Neural progenitor cell (in vitro differentiated cells): ENCODE results near the gene SLC9A3. TPM values are rescaled to one million over a fixed set of nuclear protein-coding genes. Genes with fewer than 3 reads are reported as not detected.

ENCODE experiments used
- DNase-seq: peaks from one replicate; pipeline ENCODE4 v3.0.0-alpha.2; 2016; ENCODE audit warnings: low spot score
- H2AFZ ChIP-seq: fragments of 200-600 bp; sonication (generic); replicated peaks from 2 replicates; pipeline ENCODE4 v1.6.1; 2016; ENCODE audit warnings: antibody characterized with exemption
- H3F3A ChIP-seq: fragments of 200-600 bp; sonication (generic); 2 replicates; pipeline ENCODE4 v1.6.1; 2016; ENCODE audit warnings: antibody characterized with exemption, low read depth
- H3K27ac ChIP-seq: fragments of 200-600 bp; sonication (generic); 2 replicates; pipeline ENCODE4 v1.5.1; 2016; ENCODE audit warnings: mild to moderate bottlenecking
- H3K27me3 ChIP-seq: fragments of 200-600 bp; sonication (generic); 2 replicates; pipeline ENCODE4 v1.6.1; 2016; ENCODE audit warnings: mild to moderate bottlenecking, moderate library complexity
- H3K36me3 ChIP-seq: fragments of 200-600 bp; sonication (generic); 2 replicates; pipeline ENCODE4 v1.5.1; 2016
- H3K4me1 ChIP-seq: fragments of 200-600 bp; sonication (generic); 2 replicates; pipeline ENCODE4 v1.6.1; 2016; ENCODE audit warnings: mixed run types
- H3K4me2 ChIP-seq: fragments of 200-600 bp; sonication (generic); 2 replicates; pipeline ENCODE4 v1.6.1; 2016
- H3K4me3 ChIP-seq: fragments of 200-600 bp; sonication (generic); 2 replicates; pipeline ENCODE4 v1.5.1; 2016
- H3K79me2 ChIP-seq: fragments of 200-600 bp; sonication (generic); 2 replicates; pipeline ENCODE4 v1.6.1; 2016; ENCODE audit warnings: low read depth
- H3K9ac ChIP-seq: fragments of 200-600 bp; sonication (generic); 2 replicates; pipeline ENCODE4 v1.6.1; 2016
- H3K9me3 ChIP-seq: fragments of 200-600 bp; sonication (generic); 2 replicates; pipeline ENCODE4 v1.5.1; 2016; ENCODE audit warnings: low read depth
- H4K20me1 ChIP-seq: fragments of 200-600 bp; sonication (generic); 2 replicates; pipeline ENCODE4 v1.6.1; 2016; ENCODE audit warnings: low read depth
- H3K27ac Mint-ChIP-seq: 3 replicates; pipeline ENCODE4 v1.8.0; 2021; ENCODE audit warnings: mixed read lengths
- H3K27me3 Mint-ChIP-seq: 2 replicates; pipeline ENCODE4 v1.8.0; 2022; ENCODE audit warnings: low read depth, mild to moderate bottlenecking, inconsistent platforms, moderate library complexity, mixed read lengths; ENCODE audit not compliant: insufficient read depth
- H3K36me3 Mint-ChIP-seq: 3 replicates; pipeline ENCODE4 v1.8.0; 2021; ENCODE audit warnings: mixed read lengths
- H3K4me1 Mint-ChIP-seq: 3 replicates; pipeline ENCODE4 v1.8.0; 2021; ENCODE audit warnings: mixed read lengths
- H3K4me3 Mint-ChIP-seq: 3 replicates; pipeline ENCODE4 v1.8.0; 2021; ENCODE audit warnings: mild to moderate bottlenecking, moderate library complexity, mixed read lengths
- H3K9me3 Mint-ChIP-seq: 3 replicates; pipeline ENCODE4 v1.8.0; 2020; ENCODE audit warnings: mixed read lengths
- EZH2 ChIP-seq: fragments of 200-600 bp; sonication (generic); IDR thresholded peaks from 2 replicates; pipeline ENCODE4 v1.6.1; 2017; ENCODE audit warnings: antibody characterized with exemption, mild to moderate bottlenecking, moderate library complexity
- EZH2phosphoT487 ChIP-seq: fragments of 200-600 bp; sonication (generic); IDR thresholded peaks from 2 replicates; pipeline ENCODE4 v1.6.1; 2017; ENCODE audit warnings: antibody characterized with exemption
- total RNA-seq: library from RNA; depleted of rRNA; stranded (reverse); fragments of >200 nt; gene quantifications from 2 replicates; pipeline ENCODE4 v1.2.3, GENCODE V29; 2015; ENCODE audit warnings: low replicate concordance
- TF ChIP-seq, protein P1 (sequence below): fragments of 200-600 bp; sonication (generic); IDR thresholded peaks from 2 replicates; pipeline ENCODE4 v1.5.1; 2017; ENCODE audit warnings: antibody characterized with exemption, mild to moderate bottlenecking

Gene SLC9A3
- total RNA-seq, 1 donor from 2014 or later = 1.4 TPM

DNA sequence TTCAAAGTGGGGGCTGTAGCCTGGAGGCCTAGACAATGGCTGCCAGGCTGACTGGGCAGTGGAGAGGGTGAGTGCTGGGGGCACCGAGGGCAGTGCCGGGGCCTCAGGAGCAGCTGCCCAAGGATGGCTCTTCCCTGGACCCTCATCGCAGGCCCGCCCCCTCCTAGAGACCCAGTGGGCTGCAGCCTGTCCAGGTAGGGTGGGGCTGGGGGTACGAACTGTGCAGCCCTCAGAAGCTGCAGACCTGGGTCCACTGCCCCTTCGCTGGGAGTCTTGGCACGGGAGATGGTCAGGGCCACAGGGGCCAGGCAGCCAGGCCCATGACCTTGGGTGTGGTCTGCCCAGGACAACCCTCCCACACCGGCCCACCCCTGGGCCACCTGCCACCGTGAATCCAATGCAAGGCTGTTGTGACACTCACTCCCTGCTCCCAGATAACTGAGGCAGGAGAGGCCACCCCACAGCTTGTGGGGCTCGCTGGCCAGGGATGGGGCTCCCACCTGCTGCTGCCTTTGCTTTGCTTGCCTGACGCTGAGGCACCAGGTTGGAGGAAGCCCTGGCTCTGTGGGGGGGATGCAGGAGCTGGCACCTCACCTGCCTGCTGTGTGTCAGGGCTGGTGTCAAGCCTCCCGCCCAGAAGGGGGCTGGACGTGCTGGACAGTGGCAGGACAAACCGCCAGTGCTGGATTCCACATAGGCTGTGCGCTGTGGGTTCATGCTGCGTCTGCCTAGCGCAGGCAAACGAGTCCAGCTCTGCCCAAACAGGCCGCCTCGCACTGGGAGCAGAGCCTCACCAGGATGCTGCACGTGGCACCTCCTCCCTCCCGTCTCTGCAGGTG lies 23.1 kb upstream of the SLC9A3 start:
- Histone ChIP-seq H3K79me2 (no peaks in the 10 kb centered on the region), H3F3A (no peaks in the 10 kb centered on the region), H3K9me3 (no peaks in the 10 kb centered on the region), H2AFZ (no peak overlapping the region), H4K20me1 (no peaks in the 10 kb centered on the region), H3K27ac (no peak overlapping the region), H3K9ac (no peak overlapping the region), H3K36me3 (no peaks in the 10 kb centered on the region), H3K4me2 (no peak overlapping the region), H3K4me3 (no peak overlapping the region), H3K4me1 (no peaks in the 10 kb centered on the region), H3K27me3 (peaks cover 44% of the 10 kb centered on the region)
- peaks cover 5% of the 10 kb centered on the region for H3K4me1 Mint-ChIP-seq
- DNase-seq = no peak
- peaks cover 4% of the 10 kb centered on the region for H3K9me3 Mint-ChIP-seq
- H3K36me3 Mint-ChIP-seq = no peaks in the 10 kb centered on the region
- peaks cover 6% of the 10 kb centered on the region for H3K27me3 Mint-ChIP-seq
- TF ChIP-seq EZH2phosphoT487 = no peak
- TF ChIP-seq EZH2 = no peak
- TF ChIP-seq, protein P1, sequence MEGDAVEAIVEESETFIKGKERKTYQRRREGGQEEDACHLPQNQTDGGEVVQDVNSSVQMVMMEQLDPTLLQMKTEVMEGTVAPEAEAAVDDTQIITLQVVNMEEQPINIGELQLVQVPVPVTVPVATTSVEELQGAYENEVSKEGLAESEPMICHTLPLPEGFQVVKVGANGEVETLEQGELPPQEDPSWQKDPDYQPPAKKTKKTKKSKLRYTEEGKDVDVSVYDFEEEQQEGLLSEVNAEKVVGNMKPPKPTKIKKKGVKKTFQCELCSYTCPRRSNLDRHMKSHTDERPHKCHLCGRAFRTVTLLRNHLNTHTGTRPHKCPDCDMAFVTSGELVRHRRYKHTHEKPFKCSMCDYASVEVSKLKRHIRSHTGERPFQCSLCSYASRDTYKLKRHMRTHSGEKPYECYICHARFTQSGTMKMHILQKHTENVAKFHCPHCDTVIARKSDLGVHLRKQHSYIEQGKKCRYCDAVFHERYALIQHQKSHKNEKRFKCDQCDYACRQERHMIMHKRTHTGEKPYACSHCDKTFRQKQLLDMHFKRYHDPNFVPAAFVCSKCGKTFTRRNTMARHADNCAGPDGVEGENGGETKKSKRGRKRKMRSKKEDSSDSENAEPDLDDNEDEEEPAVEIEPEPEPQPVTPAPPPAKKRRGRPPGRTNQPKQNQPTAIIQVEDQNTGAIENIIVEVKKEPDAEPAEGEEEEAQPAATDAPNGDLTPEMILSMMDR = no peak
- H3K27ac Mint-ChIP-seq = no peak overlapping the region
- no peak overlapping the region for H3K4me3 Mint-ChIP-seq

DNA sequence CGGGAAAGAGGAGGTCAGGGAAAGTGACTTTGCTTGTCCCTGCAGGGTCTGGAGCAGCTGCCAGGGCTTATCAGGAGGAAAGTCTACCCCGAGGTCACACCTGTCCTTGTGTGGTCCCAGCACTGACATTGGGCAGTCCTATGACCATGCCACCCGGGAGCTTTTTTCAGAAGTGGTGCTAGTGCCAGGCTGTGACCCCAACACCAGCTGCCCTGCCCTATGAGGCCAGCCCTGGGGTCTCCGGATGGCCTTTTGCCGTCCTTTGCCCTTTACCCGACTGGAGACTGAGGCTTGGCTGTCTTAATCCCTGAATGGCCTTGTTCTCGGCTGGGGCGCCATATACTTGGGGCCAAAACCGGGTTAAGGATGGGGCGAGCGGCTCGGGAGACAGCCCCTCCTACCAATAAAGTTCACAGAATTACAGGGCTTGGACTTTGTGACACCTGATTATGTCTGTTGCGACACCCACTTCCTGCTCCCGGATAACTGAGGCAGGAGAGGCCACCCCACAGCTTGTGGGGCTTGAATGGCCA lies 22.2 kb upstream of the SLC9A3 start:
- Histone ChIP-seq H3K27ac (no peak overlapping the region), H3K9ac (no peak overlapping the region), H3K36me3 (no peaks in the 10 kb centered on the region), H4K20me1 (no peaks in the 10 kb centered on the region), H3F3A (no peaks in the 10 kb centered on the region), H3K79me2 (no peaks in the 10 kb centered on the region), H3K4me2 (no peak overlapping the region), H2AFZ (no peak overlapping the region), H3K27me3 (peaks cover 35% of the 10 kb centered on the region), H3K4me3 (no peak overlapping the region), H3K4me1 (no peaks in the 10 kb centered on the region), H3K9me3 (no peaks in the 10 kb centered on the region)
- Mint-ChIP-seq H3K36me3 (no peaks in the 10 kb centered on the region), H3K4me3 (no peak overlapping the region), H3K27me3 (peaks cover 6% of the 10 kb centered on the region), H3K4me1 (peaks cover 7% of the 10 kb centered on the region), H3K27ac (no peak overlapping the region), H3K9me3 (peaks cover 4% of the 10 kb centered on the region)
- no peak for DNase-seq
- TF ChIP-seq, protein P1 = no peak
- TF ChIP-seq EZH2phosphoT487 (no peak), EZH2 (no peak)

DNA sequence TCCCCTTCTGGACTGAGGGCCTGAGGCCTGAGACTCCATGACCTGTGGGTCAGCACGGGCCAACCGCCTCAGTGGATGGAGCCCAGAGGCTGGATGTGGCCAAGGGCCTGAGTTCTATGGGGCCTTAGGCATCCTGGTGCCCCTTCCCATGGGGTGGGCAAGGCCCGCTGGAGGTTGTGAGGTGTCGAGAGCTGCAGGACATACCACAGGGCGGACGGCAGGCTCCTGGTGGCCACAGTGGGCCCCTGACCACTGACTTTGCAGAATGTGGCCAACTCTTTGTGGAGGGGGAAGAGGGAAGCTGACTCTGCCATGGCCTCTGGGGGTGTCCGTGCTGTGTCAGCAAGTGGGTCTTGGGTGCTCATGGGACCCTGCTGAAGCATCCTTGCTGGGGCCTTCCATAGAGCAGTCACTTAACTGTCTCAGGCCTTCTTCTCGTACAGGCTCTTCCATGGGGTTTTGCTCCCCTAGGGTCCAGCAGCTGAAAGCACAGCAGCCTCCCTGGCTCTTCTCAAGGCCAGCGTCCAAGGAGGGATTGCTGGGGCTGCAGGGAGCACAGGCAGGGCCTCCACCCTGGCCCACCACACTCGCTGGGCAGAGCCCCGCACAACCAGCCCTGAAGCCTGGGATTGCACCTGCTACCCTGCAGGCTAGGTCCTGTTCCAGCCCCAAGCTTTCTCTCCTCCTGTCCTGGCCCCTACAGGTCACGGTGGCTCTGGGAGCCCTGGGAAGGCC lies 21.6 kb upstream of the SLC9A3 start:
- peaks cover 7% of the 10 kb centered on the region for H3K4me1 Mint-ChIP-seq
- no peak overlapping the region for H3K4me2 ChIP-seq
- H3K36me3 Mint-ChIP-seq = no peaks in the 10 kb centered on the region
- H3K79me2 ChIP-seq = no peaks in the 10 kb centered on the region
- no peak overlapping the region for H3K9ac ChIP-seq
- H3K9me3 Mint-ChIP-seq = peaks cover 4% of the 10 kb centered on the region
- H3K4me3 ChIP-seq = no peak overlapping the region
- peaks cover 29% of the 10 kb centered on the region for H3K27me3 ChIP-seq
- H4K20me1 ChIP-seq = no peaks in the 10 kb centered on the region
- H3K27me3 Mint-ChIP-seq = peaks cover 6% of the 10 kb centered on the region
- no peaks in the 10 kb centered on the region for H3K9me3 ChIP-seq
- no peak overlapping the region for H2AFZ ChIP-seq
- no peaks in the 10 kb centered on the region for H3K36me3 ChIP-seq
- TF ChIP-seq, protein P1 = no peak
- no peak for TF ChIP-seq EZH2
- TF ChIP-seq EZH2phosphoT487 = no peak
- no peak overlapping the region for H3K27ac Mint-ChIP-seq
- no peak overlapping the region for H3K27ac ChIP-seq
- H3K4me3 Mint-ChIP-seq = no peak overlapping the region
- no peaks in the 10 kb centered on the region for H3K4me1 ChIP-seq
- no peak for DNase-seq
- H3F3A ChIP-seq = no peaks in the 10 kb centered on the region
